ENCODE measurements around the gene ST14.

ST14 gene

DNA sequence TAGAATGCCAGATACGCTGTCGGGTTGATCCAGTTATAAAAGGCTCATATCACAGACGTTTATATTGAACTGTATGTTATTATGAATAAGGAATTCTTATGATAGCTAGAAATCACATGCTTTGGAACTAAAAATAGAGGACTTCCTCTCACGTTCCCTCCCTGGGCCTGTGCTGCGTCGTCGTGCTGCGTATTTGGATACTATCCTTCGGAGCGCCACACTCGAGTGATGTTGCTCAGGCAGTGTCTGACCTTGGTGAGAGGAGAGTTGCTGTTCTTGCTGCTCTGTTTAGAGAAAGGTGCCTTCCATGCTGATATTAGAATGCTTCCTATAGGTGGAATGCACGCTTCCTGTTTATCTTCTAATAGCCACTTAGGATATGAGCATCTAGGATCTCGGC lies 20.2 kb upstream of the ST14 start:
- no peak for TF ChIP-seq POLR2A (IDR thresholded peaks at IDR 0.05; ENCODE audit: low read depth, low read length)
- no peak for TF ChIP-seq TAF1 (IDR thresholded peaks at IDR 0.05; ENCODE audit: borderline replicate concordance, low read depth, low read length)
- no peak for TF ChIP-seq POLR2AphosphoS5 (IDR thresholded peaks at IDR 0.05; ENCODE audit: low read depth, low read length)
- DNase-seq (ENCODE audit: insufficient read length), result no peak
- FAIRE-seq, result no peak

DNA sequence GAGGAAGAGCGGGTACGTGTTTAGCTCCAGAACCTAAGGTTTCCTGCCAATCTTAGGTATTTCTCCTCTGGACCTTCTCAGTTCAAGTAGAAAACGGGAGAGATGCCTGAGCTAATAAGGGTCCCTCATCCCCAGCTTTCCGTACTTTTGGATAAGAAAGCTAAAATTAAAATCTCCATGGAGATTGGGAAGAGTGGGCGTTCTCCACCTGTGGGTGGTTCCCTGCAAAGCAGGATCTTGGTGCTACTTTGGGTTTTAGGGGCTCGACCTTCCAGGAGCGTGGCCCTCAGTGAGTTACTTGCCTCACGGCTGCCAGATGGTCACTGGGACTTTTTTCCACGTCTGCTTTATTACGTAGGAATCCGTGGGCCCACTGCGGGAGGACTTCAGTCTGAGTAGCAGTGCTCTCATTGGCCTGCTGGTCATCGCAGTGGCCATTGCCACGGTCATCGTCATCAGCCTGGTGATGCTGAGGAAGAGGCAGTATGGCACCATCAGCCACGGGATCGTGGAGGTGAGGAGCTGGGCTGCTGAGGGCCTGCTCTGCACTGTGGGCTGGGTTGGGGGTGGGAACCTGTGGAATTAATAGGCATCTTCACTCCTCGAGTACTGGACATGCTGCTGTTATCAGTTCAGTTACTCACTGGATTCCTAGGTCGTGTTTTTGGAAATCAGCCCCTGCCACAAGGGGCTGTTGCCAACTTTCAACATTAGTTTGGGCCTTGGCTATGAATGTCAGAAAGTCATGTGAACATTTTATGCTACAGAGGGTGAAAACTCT lies 17.8 kb upstream of the ST14 start:
- DNase-seq (ENCODE audit: insufficient read length) (no peak), FAIRE-seq (no peak)
- TF ChIP-seq POLR2AphosphoS5 (IDR thresholded peaks at IDR 0.05; ENCODE audit: low read depth, low read length) (no peak), TAF1 (IDR thresholded peaks at IDR 0.05; ENCODE audit: borderline replicate concordance, low read depth, low read length) (no peak), POLR2A (IDR thresholded peaks at IDR 0.05; ENCODE audit: low read depth, low read length) (no peak)

DNA sequence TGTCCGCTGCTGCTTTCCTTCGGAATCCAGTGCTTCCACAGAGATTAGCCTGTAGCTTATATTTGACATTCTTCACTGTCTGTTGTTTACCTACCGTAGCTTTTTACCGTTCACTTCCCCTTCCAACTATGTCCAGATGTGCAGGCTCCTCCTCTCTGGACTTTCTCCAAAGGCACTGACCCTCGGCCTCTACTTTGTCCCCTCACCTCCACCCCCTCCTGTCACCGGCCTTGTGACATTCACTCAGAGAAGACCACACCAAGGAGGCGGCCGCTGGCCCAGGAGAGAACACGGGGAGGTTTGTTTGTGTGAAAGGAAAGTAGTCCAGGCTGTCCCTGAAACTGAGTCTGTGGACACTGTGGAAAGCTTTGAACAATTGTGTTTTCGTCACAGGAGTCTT lies 15.4 kb upstream of the ST14 start:
- TF ChIP-seq POLR2A (IDR thresholded peaks at IDR 0.05; ENCODE audit: low read depth, low read length) (no peak), TAF1 (IDR thresholded peaks at IDR 0.05; ENCODE audit: borderline replicate concordance, low read depth, low read length) (no peak), POLR2AphosphoS5 (IDR thresholded peaks at IDR 0.05; ENCODE audit: low read depth, low read length) (no peak)
- no peak for FAIRE-seq
- DNase-seq (ENCODE audit: insufficient read length), result no peak

DNA sequence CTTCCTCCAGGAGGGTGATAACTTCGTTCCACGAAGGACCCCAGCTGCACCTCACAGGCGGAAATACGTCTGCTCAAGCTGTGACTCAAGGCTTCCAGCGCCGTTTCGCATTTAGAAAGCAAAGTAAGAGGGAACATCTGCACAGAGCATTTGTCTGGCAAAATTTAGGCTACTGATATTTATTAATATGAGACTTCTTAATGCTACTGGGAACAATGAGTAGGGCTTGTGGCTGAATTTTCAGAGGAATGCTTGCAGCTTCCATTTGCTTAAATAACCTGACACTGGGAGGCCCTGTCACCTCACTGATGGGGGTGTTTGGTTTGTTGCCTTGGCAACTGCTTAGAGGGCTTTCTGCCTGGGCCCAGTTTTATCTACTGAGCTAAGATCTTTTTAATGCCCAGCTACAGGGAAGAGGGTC lies 14.7 kb upstream of the ST14 start:
- DNase-seq (ENCODE audit: insufficient read length) (no peak), FAIRE-seq (no peak)
- TF ChIP-seq POLR2AphosphoS5 (IDR thresholded peaks at IDR 0.05; ENCODE audit: low read depth, low read length), result no peak
- no peak for TF ChIP-seq TAF1 (IDR thresholded peaks at IDR 0.05; ENCODE audit: borderline replicate concordance, low read depth, low read length)
- no peak for TF ChIP-seq POLR2A (IDR thresholded peaks at IDR 0.05; ENCODE audit: low read depth, low read length)

DNA sequence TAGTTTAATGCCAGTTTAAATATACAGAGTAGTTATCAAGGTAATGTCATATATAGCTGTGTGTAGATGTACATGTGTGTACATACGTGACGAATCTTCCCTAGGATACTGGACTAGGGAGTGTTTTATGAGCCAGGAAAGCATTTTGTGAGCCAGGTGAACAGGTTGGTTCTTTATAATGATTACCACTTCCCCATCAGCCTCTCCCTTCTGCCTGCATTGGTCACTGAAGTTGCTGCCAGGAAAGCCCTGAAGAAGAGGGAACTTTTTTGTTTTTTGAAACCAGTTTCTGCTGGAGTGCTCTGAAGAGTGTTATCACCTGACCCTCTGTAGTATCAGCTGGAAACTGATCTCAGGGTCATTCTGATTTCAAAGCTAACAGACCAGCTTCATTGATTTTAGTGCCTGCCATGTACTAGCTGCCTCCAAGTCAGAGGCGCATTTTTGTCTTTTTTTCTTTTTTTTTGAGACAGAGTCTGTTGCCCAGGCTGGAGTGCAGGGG lies 14.2 kb upstream of the ST14 start:
- TF ChIP-seq TAF1 (IDR thresholded peaks at IDR 0.05; ENCODE audit: borderline replicate concordance, low read depth, low read length), result no peak
- TF ChIP-seq POLR2AphosphoS5 (IDR thresholded peaks at IDR 0.05; ENCODE audit: low read depth, low read length), result no peak
- no peak for TF ChIP-seq POLR2A (IDR thresholded peaks at IDR 0.05; ENCODE audit: low read depth, low read length)
- FAIRE-seq (no peak), DNase-seq (ENCODE audit: insufficient read length) (no peak)

DNA sequence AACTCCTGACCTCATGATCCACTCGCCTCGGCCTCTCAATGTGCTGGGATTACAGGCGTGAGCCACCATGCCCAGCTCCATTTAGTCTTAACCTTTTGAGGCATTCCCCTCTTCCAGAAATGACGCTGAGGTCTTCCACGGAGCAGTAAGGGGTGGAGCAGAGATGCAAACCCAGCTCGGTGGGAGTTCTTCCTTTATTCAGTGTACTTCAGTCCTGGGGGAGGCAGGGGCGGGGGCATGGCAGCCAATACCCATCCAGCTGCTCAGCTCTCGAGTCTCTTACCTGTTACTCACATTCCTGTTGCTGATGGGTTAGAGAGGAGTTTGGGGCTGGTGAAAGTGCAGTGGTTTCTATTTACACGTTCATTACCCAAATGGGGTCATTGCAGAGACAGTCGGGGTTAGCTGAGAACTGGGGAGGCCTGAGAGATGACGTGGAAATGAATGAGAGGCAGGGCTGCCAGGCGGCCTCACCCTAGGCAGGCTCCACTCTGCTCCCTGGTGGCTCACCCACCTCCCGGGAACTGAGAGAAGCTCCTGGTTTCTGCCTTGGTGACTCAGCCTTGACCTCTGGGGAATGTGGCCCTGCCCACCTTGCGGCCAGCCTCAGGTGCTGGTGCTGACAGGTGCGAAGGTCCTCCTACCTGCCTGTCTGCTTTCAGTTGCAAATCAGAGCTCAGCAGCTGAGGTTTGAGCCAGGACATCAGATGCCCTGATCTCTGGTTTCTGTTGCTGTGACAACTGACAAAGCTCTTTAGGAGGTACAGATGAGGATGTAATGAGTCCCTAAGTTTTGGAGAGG lies 13.4 kb upstream of the ST14 start:
- FAIRE-seq (no peak), DNase-seq (ENCODE audit: insufficient read length) (no peak)
- TF ChIP-seq POLR2A (IDR thresholded peaks at IDR 0.05; ENCODE audit: low read depth, low read length) (no peak), TAF1 (IDR thresholded peaks at IDR 0.05; ENCODE audit: borderline replicate concordance, low read depth, low read length) (no peak), POLR2AphosphoS5 (IDR thresholded peaks at IDR 0.05; ENCODE audit: low read depth, low read length) (no peak)

DNA sequence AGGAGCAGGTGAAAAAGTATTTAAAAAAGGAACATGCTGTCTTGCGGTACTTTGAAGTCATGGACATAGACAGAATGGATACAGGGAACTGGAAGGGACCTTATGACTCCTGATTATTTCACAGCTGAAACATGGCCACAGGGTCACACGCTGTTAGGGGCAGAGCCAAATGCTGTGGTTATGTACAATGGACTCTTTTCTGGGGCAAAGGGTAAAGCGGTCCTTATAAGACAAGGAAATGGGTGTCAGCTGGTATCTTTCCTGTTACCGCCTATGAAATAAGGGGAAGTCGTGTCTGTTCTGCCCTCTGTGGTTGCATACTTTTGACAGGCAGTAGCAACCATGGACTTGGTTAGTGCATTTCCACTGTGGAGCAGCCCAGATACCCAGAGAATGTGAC lies 12.8 kb upstream of the ST14 start:
- TF ChIP-seq POLR2AphosphoS5 (IDR thresholded peaks at IDR 0.05; ENCODE audit: low read depth, low read length) (no peak), TAF1 (IDR thresholded peaks at IDR 0.05; ENCODE audit: borderline replicate concordance, low read depth, low read length) (no peak), POLR2A (IDR thresholded peaks at IDR 0.05; ENCODE audit: low read depth, low read length) (no peak)
- DNase-seq (ENCODE audit: insufficient read length), result no peak
- no peak for FAIRE-seq

DNA sequence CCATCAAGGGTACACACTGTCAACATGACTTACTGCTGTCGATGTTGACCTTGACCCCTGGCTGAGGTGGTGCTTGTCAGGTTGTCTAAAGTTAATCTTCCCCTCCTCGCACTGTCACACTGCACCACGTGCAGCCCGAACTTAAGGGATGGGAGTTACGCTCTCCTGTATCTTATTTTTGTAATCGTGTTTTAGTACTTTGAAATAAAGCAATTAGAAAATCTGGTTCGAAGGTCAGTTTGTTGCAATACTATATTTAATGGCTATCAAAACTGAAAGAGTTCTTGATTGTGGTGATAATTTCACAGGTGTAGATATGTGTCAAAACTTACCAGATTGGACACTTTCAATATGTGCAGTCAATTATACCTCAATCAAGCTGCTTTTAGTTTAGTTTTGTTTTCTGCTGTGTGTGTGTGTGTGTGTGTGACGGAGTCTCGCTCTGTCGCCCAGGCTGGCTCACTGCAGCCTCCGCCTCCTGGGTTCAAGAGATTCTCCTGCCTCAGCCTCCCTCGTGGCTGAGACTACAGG lies 10.7 kb upstream of the ST14 start:
- no peak for TF ChIP-seq POLR2A (IDR thresholded peaks at IDR 0.05; ENCODE audit: low read depth, low read length)
- TF ChIP-seq POLR2AphosphoS5 (IDR thresholded peaks at IDR 0.05; ENCODE audit: low read depth, low read length), result no peak
- no peak for TF ChIP-seq TAF1 (IDR thresholded peaks at IDR 0.05; ENCODE audit: borderline replicate concordance, low read depth, low read length)
- FAIRE-seq, result no peak
- DNase-seq (ENCODE audit: insufficient read length), result no peak

DNA sequence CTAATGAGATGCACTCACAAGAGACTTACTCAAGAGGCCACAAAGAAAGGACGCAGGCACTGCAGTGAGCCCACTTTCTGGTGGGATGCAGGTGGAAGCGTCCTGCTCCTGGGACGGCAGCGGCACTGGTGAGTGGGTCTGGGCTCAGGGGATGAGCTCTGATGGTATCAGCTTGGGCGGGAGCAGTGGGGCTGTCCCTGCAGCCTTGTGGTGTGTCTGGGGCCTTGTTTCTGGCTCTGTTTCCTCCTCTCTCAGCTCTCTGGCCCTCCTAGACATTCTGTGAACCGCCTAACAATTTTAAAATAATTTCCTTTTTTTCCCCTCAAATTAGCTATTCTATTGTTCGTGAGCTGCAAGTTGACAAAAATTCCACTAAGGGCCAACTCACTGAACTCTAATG lies 8.8 kb upstream of the ST14 start:
- FAIRE-seq (no peak), DNase-seq (ENCODE audit: insufficient read length) (no peak)

DNA sequence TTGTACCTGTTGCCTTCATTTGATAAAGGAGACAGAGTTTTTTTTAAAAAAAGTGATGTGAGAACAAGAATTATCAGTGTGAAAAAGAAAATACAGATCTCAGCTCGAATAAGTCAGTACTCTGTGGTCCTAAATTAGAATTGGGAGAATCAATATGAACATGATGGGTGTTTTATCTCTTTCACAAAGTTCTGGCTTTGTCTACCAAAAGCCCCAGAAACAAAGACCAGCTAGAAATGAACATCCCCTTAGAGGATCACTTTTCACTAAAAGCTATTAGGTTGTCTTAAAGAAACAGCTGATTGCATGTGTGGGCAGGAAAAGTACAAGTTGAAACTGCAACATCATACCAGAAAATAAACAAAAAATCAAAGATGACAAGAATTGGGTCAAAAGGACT lies 8.4 kb upstream of the ST14 start:
- no peak for DNase-seq (ENCODE audit: insufficient read length)
- TF ChIP-seq TAF1 (IDR thresholded peaks at IDR 0.05; ENCODE audit: borderline replicate concordance, low read depth, low read length) (no peak), POLR2AphosphoS5 (IDR thresholded peaks at IDR 0.05; ENCODE audit: low read depth, low read length) (no peak), POLR2A (IDR thresholded peaks at IDR 0.05; ENCODE audit: low read depth, low read length) (no peak)
- no peak for FAIRE-seq

More for the DNA sequence above, 8.8 kb upstream of the ST14 start:
- TF ChIP-seq POLR2A (IDR thresholded peaks at IDR 0.05; ENCODE audit: low read depth, low read length) (no peak), TAF1 (IDR thresholded peaks at IDR 0.05; ENCODE audit: borderline replicate concordance, low read depth, low read length) (no peak), POLR2AphosphoS5 (IDR thresholded peaks at IDR 0.05; ENCODE audit: low read depth, low read length) (no peak)
